Muscle layer of colon (tissue), 2 donors: ENCODE measurements around the gene BRD3OS.

ENCODE experiments used
- H3K27ac ChIP-seq: one replicate; pipeline ENCODE4 v1.7.0; 2013; ENCODE audit warnings: low read depth, mild to moderate bottlenecking, low read length, moderate library complexity
- H3K27me3 ChIP-seq, 2 donors: one replicate each; pipeline ENCODE4 v1.7.0; 2013; ENCODE audit warnings: low read length in 2 of 2, mild to moderate bottlenecking in 2 of 2; ENCODE audit not compliant: insufficient read depth in 2 of 2, control insufficient read depth in 1 of 2
- H3K36me3 ChIP-seq: one replicate; pipeline ENCODE4 v1.7.0; 2013; ENCODE audit warnings: mild to moderate bottlenecking, low read length; ENCODE audit not compliant: insufficient read depth
- H3K4me1 ChIP-seq: one replicate; pipeline ENCODE4 v1.7.0; 2013; ENCODE audit warnings: mild to moderate bottlenecking, low read length; ENCODE audit not compliant: insufficient read depth
- H3K4me3 ChIP-seq, 2 donors: one replicate each; pipeline ENCODE4 v1.7.0; 2013; ENCODE audit warnings: low read length in 2 of 2, low read depth in 1 of 2, mild to moderate bottlenecking in 1 of 2, moderate library complexity in 1 of 2
- H3K9ac ChIP-seq: one replicate; pipeline ENCODE4 v1.7.0; 2013; ENCODE audit warnings: low read length
- H3K9me3 ChIP-seq: one replicate; pipeline ENCODE4 v1.7.0; 2013; ENCODE audit warnings: mild to moderate bottlenecking, low read length
- donor health status: abdominal sarcoma.
- donor health status: Adenocarcinoma of cecum.

BRD3OS gene

DNA sequence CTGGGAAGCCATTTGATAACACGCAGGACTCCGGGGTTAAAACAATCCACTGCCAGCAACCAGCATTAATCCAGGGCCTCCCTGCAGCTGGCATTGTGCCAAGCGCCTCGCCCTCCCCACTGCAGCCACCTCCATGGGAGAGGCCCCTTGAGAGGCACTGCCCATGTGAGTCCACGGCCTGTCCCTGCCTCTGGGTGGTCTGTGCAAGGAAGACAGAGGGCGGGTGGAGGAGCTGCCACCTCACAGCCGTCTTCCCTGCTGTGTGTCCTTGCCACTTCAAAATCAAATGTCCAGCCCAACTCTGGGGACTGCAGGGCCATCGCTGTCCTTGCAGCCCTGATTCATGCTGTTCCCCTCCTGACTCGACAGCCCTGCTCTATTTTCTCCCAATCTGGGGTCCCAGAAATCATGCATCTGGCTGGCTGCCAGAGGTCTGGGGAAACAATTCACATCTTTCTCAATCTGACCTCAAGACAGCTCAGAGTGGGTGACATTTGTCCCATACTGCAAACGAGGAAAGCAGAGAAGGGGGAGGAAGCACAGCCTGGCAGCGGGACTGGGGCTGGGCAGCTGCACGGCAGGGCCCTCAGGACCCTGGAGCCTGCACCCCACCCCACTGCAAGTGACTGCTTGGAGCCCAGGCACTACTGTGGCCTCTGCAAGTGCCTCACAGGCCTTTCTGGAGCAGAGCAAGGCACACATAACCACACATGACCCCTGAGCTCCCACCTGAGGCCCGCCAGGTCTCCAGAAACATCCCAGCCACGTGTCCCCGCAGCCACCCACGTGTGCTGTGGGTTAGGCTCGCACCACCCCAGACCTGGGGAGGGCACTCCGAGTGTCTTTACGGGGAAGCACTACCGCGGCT is 15.7 kb downstream of the BRD3OS start:
- no peak overlapping the region for H3K4me3 ChIP-seq
- H3K27ac ChIP-seq, result no peak overlapping the region
- peaks cover 60% of the 10 kb centered on the region for H3K36me3 ChIP-seq
- no peak overlapping the region for H3K9ac ChIP-seq
- no peaks in the 10 kb centered on the region for H3K9me3 ChIP-seq
- no peaks in the 10 kb centered on the region for H3K27me3 ChIP-seq
- H3K4me1 ChIP-seq, result peaks cover 6% of the 10 kb centered on the region

DNA sequence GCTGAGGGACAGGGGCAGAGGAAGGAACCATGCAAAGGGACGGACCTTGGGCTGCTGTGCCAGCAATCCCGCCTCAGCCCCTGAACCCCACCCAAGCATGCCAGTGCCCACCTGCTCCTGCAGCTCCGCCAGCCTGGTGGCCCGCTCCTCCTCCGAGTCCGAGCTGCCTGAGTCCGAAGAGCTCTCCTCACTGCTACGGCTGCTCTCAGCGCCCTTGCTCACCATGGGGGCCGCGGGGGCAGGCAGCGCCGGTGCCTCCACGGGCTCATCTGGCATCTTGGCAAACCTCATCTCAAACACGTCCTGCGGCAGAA is 16.3 kb downstream of the BRD3OS start:
- Histone ChIP-seq H3K27ac (no peak overlapping the region), H3K4me3 (no peak overlapping the region), H3K9me3 (no peaks in the 10 kb centered on the region), H3K4me1 (peaks cover 6% of the 10 kb centered on the region), H3K27me3 (no peaks in the 10 kb centered on the region), H3K9ac (no peak overlapping the region), H3K36me3 (peaks cover 60% of the 10 kb centered on the region)

DNA sequence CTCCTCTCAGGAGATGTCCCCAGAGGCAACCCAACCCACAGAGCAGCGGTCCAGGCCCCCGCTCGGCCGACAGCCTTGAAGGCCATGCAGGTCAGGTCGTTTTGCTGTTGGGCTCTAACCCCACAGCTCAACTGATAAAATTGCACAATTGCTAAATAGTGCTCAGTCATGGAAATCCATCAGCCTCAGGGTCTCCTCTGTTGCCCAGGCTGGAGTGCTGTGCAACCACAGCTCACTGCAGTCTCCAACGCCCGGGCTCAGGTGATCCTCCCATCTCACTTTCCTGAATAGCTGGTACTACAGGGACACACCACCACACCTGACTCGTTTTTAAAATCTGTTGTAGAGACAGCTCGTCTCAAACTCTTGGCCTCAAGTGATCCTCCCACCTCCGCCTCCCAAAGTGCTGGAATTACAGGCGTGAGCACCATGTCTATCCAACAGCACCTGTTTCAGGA is 18.3 kb downstream of the BRD3OS start:
- Histone ChIP-seq H3K4me3 (no peak overlapping the region), H3K27me3 (no peaks in the 10 kb centered on the region), H3K9ac (no peak overlapping the region), H3K4me1 (peaks cover 6% of the 10 kb centered on the region), H3K27ac (no peak overlapping the region), H3K9me3 (no peaks in the 10 kb centered on the region), H3K36me3 (peaks cover 67% of the 10 kb centered on the region)

DNA sequence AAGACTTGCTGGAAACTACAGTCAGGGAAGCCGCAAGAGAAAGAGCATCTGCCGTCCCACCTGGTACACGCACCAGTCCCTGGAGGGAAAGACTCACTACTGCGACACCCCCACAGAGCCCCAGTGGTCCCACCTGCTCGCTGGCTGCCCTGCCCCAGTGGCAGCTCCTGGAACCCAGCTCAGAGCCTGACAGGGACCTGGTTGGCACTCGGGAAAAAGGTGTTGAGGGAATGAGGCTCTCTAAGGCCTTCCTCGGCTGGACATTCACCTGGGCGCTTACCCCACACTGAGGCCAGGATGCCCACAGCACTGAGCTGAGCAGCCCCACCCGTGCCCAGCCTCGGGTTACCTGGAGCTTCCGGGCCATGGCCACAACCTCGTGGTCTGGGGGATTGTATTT is 19.7 kb downstream of the BRD3OS start:
- Histone ChIP-seq H3K4me1 (peaks cover 6% of the 10 kb centered on the region), H3K9ac (no peak overlapping the region), H3K27ac (no peak overlapping the region), H3K27me3 (no peaks in the 10 kb centered on the region), H3K9me3 (no peaks in the 10 kb centered on the region), H3K4me3 (no peak overlapping the region), H3K36me3 (peaks cover 67% of the 10 kb centered on the region)

DNA sequence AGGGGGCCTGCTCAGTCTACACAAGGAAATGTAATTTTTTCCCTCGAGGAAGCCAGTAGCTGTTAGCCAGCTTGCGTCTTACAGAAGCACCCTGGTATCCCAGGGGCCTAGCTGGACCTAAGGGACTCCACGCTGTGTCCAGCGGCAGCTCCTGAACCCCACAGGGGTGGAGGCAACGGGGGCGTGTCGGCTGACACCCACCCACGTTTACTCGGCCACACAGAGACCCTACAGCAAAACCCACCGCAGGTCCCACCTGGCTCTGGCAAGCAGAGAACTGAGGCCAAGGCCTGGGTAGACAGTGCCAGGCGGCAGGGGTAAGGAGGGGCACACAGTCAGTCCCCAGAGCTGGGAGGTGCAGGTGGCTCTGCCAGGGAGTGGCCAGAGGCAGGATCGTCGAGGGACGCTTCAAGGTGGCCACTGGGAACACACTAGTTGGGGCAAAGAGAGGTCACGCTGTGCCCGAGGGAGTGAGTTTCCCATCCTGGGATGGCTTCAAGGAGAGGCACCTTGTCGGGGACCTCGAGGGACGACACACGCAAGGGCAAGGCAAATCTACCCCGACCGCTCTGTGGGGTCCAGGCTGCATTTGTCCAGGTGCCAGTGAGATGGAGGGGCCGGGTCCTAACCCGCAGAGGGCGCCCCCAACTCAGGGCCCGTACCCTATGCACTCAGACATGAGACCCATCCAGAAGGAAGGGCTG is 20.7 kb downstream of the BRD3OS start:
- Histone ChIP-seq H3K27ac (no peak overlapping the region), H3K4me1 (peaks cover 3% of the 10 kb centered on the region), H3K9me3 (no peaks in the 10 kb centered on the region), H3K4me3 (no peak overlapping the region), H3K9ac (no peak overlapping the region), H3K27me3 (no peaks in the 10 kb centered on the region), H3K36me3 (peaks cover 78% of the 10 kb centered on the region)

DNA sequence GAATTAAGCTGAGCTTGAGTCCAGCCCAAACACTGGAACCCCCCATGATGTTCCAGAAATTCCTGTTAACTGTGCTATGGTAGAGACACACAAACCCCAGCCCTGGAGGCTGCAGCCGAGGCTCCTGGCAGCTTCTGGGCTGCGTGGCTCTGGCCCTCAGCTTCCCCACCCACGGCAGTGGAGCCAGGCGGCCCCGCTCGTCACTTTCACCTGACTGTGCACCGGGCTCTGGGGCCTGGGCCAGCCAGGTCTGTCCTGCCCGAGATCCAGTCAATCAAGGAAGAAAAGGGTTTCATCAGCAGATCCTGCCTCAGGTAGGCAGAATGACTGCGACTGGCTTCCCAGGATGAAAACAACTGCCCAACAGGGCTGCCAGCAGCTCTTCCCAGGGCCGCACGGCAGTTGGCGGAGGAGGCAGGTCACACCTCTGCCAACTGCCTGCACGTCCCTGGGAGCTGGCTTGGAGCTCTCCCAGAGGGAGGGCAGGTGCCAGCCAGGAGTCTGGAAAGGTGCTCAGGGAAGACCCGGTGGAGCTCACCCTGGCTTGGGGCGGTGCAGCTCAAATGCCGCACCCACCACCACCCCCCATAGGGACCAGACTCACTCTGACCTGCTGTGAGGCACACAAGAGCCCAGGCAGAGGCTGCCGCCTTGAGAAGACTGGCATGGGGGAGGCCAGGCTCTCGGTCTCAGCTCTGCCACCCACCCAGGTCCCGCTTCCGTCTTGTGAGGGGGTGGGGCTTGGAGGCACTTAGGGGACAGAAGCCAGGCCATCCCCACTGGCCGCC is 21.8 kb downstream of the BRD3OS start:
- H3K9ac ChIP-seq, result no peak overlapping the region
- peaks cover 81% of the 10 kb centered on the region for H3K36me3 ChIP-seq
- no peaks in the 10 kb centered on the region for H3K4me1 ChIP-seq
- no peak overlapping the region for H3K27ac ChIP-seq
- H3K27me3 ChIP-seq, result no peaks in the 10 kb centered on the region
- no peak overlapping the region for H3K4me3 ChIP-seq
- H3K9me3 ChIP-seq, result no peaks in the 10 kb centered on the region

DNA sequence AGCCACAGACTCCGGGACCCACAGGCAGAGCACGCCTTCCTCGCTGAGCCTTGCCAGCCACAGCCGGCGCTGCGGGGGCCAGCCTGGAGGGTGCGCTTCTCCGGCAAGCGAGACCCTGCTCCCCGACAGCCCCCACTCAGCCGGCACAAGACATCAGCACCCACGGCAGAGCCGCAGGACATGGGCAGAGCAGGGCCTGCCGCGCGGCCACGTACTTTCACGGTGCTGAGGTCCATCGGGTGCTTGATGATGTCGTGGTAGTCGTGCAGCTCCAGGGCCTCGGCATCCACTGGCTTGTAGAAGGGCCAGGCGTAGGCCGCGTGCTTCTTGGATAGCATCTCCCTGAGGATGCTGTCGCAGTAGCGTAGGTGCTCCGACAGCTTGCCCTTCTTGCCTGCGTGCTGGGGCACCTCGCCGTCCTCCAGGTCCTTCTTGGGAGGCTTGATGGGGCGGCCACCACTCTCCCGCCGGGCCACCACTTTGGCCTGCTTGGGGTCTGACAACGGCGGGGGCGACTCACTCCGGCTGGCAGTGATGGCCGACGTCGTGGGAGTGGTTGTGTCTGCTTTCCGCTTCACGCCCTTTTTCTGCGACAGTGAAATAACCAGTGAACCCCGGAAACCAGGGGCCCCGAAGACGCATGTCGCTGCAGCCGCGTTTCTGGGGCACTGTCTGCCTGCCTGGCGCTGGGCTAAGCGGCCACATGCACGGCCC is 22.7 kb downstream of the BRD3OS start:
- H3K36me3 ChIP-seq, result peaks cover 88% of the 10 kb centered on the region
- H3K27ac ChIP-seq, result no peak overlapping the region
- no peak overlapping the region for H3K9ac ChIP-seq
- H3K27me3 ChIP-seq, result no peaks in the 10 kb centered on the region
- H3K9me3 ChIP-seq, result no peaks in the 10 kb centered on the region
- no peaks in the 10 kb centered on the region for H3K4me1 ChIP-seq
- H3K4me3 ChIP-seq, result no peak overlapping the region

DNA sequence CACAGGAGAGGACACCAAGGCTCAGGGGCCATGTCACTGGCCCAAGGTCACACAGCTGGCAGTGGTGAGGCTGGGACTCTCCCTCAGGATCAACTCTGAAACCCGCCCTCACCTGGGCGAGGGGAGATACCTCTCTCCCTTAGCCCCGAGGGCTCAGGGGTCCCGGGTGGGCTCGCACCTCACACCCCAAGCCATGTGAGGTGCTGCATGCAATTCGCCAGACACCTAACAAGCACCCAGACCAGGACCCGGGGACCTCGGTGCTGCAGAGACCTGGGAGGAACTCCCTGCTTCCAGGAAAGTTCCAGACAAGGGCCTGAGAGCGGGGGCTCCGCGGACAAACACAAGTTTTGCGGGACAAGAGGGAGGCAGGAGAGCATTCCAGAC is 23.3 kb downstream of the BRD3OS start:
- no peak overlapping the region for H3K4me3 ChIP-seq
- no peak overlapping the region for H3K9ac ChIP-seq
- peaks cover 82% of the 10 kb centered on the region for H3K36me3 ChIP-seq
- H3K4me1 ChIP-seq, result no peaks in the 10 kb centered on the region
- no peaks in the 10 kb centered on the region for H3K27me3 ChIP-seq
- no peak overlapping the region for H3K27ac ChIP-seq
- no peaks in the 10 kb centered on the region for H3K9me3 ChIP-seq

DNA sequence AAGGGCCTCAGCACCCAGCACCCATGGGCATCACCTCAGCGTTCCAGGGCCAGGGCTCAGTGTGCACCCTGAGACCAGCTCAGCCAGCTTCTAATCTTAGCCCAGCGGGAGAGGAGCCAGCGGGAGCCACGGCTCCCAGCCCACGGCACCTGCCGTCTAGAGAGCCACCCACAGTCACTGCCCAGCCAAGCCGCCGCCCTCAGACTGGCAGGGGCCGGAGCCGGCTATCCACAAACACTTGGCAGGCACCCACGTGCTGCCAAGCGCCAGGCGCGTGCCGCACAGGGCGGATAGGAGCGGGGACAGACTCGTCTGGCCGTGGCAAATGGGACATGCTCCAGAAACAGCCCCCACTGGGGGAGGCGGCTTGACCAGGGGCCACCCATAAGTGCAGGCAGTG is 24.0 kb downstream of the BRD3OS start:
- Histone ChIP-seq H3K9ac (no peak overlapping the region), H3K27ac (no peak overlapping the region), H3K4me3 (no peak overlapping the region), H3K27me3 (no peaks in the 10 kb centered on the region), H3K9me3 (no peaks in the 10 kb centered on the region), H3K4me1 (no peaks in the 10 kb centered on the region), H3K36me3 (peaks cover 76% of the 10 kb centered on the region)

DNA sequence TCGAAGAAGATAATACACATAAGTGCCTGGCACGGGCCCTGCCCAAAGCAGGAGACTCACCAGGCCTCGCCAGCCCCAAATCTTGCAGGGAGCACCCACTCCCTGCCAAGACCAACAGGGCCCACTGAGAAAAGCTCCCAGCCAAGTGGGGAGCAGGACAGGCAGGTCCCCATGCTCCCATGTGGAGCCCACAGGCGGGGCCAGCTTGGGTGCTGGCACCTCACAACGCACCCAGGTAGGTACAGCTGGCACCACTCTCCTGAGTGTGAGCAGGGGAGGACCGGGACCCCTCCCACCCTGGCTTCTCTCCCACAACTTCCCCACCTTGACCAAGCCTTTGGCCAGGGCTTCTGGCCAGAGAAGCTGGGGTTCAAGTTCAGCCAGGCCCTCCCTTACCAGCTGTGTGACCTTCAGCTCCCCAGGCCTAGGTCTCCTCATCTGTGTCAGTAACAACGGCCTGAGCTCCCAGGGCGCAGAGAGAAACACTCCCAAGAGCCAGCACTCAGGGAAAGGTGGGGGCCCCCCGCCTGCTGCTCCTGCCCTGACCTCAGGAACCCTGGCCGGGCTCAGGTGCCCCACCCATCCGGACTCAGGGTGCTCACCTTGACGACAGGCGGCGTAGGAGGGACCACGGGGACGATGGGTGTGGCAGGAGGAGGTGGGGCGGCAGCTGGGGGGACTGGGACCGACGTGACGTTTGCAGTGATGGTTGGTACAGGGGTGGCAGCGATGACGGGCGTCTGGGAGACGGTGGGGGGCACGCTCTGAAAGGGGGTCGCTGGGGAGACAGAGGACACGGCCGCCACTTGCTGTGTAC is 24.7 kb downstream of the BRD3OS start:
- Histone ChIP-seq H3K4me3 (no peak overlapping the region), H3K9me3 (no peaks in the 10 kb centered on the region), H3K27ac (no peak overlapping the region), H3K27me3 (no peaks in the 10 kb centered on the region), H3K36me3 (peaks cover 68% of the 10 kb centered on the region), H3K4me1 (peaks cover 2% of the 10 kb centered on the region), H3K9ac (no peak overlapping the region)
